ENCODE data around the gene EZR. TPM values are rescaled to one million over a fixed set of nuclear protein-coding genes. Genes with fewer than 3 reads are reported as not detected.

EZR gene
- total and polyA plus RNA-seq, 2 of the 8 experiments (the other 6 are each of a cell fraction or from before 2014, with no cell fraction given) = 122 to 286 TPM

DNA sequence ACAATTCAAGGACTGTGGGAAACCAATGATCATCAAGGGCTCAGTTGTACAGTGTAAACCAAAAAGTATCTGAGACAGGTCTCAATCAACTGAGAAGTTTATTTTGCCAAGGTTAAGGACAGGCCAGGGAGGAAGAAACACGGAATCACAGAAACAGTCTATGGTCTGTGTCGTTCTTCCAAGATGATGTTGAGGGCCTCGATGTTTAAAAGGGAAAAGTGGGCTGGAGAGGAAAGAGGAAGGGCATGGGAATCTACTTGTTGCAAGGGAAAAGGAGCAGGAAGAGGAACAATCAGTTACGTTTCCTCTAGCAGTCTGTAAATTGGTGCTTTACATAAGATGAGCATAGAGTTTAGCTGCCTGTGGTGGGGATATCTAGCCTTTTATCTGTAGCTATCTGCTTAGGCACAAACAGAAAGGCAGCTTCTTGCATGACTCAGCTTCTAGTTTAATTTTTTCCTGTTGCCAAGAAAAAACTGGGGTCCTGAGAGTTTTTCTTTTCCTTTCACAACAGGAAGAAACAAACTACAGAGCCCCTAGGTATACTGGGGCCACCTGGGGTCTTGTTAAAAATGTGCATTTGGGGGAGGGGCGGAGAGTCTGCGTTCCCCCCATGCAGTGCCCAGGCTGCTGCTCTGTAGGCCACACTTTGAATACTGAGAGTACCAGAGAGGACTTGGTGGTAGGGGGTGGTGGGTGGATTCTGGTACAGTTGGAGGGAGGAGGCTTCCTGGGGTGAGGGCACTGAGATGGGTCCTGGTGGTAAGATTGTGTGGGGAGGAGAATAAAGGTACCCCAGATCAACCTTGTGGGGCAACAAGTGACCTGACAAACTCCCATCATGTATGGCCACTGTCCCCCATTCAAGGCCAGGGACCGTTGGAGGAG lies 35.3 kb upstream of the EZR start:
- CTCF ChIA-PET (ENCODE audit: partially characterized antibody) = interaction anchor here (0.7 to 2.3 kb wide), 9 partner anchors 14 to 146 kb away, joined by 3 to 8 read pairs (median 3); no protein-coding TSS in a partner anchor
- H4K20me1 ChIP-seq (replicated peaks in 1 of 2; ENCODE audit: control insufficient read depth in 1 of 2, insufficient read depth in 2 of 2, low read length in 2 of 2) = peaks cover 0 to 4% of the 10 kb centered on the region in 2 experiments
- DNase-seq (ENCODE audit: low read depth in 1 of 2, low spot score in 2 of 2) (no peak), FAIRE-seq (no peak)
- peak overlapping the region; percentile 99 for H4K91ac ChIP-seq (replicated peaks; ENCODE audit: insufficient read length, low read length)
- 27% methylated on average over 7 of the region's 7 CpGs; no CpG with 5 or more reads in 1 of the 2 experiments for WGBS, 2 experiments (ENCODE audit: extremely low coverage in 1 of 2, insufficient coverage in 1 of 2, insufficient read length in 1 of 2, insufficient replicate concordance in 2 of 2, low coverage in 1 of 2, low lambda C conversion rate in 2 of 2, missing lambda C conversion rate in 1 of 2)
- peak overlapping the region; percentile 98 for H2AK5ac ChIP-seq (ENCODE audit: low read depth, low read length)
- H3K9me3 ChIP-seq (ENCODE audit: insufficient read depth in 2 of 2, low read depth in 1 of 2, low read length in 1 of 2) = no peaks in the 10 kb centered on the region
- peak overlapping the region; percentile 92 for H3K4ac ChIP-seq (replicated peaks; ENCODE audit: insufficient read length, low read depth, low read length)
- H2AFZ ChIP-seq (ENCODE audit: low read length) = no peak overlapping the region
- peaks cover 12 to 29% (median 25%) of the 10 kb centered on the region in 4 experiments for H3K4me1 ChIP-seq (replicated peaks in 1 of 4; ENCODE audit: control insufficient read depth in 3 of 4, insufficient read depth in 4 of 4, low read length in 3 of 4)
- peaks cover 5% of the 10 kb centered on the region for H3K23me2 ChIP-seq (ENCODE audit: low read depth, low read length)
- no peaks in the 10 kb centered on the region for H3K79me1 ChIP-seq (ENCODE audit: low read depth, low read length)
- H3K18ac ChIP-seq (ENCODE audit: extremely low read depth, low read length) = peak overlapping the region; percentile 93
- H3K23ac ChIP-seq (ENCODE audit: insufficient read length) = no peak overlapping the region
- H3K4me2 ChIP-seq (ENCODE audit: insufficient read depth in 1 of 2, low read depth in 2 of 2, low read length in 2 of 2) = peak overlapping the region; percentile 51 to 99
- peak overlapping the region; percentile 44 for H3K56ac ChIP-seq (replicated peaks; ENCODE audit: insufficient read length, low read depth, low read length)
- H2BK20ac ChIP-seq (ENCODE audit: low read length) = peak overlapping the region; percentile 97; the same call in 1 of the 2 replicates
- no peaks in the 10 kb centered on the region for H3K27me3 ChIP-seq (replicated peaks in 1 of 4; ENCODE audit: control insufficient read depth in 3 of 4, extremely low read depth in 1 of 4, insufficient read depth in 3 of 4, low read length in 3 of 4)
- H3K36me3 ChIP-seq (ENCODE audit: control insufficient read depth in 2 of 4, insufficient read depth in 4 of 4, low read length in 3 of 4) = no peaks in the 10 kb centered on the region
- POLR2A ChIA-PET (ENCODE audit: partially characterized antibody) = interaction anchor here (0.8 to 7.1 kb wide), 20 partner anchors 10 to 966 kb away, joined by 3 to 93 read pairs (median 4); partner anchors contain the start of gene EZR
- H3K9ac ChIP-seq (replicated peaks in 1 of 4; ENCODE audit: extremely low read depth in 1 of 4, low read depth in 3 of 4, low read length in 3 of 4) = peak overlapping the region in 2 of 4 experiments; percentile 0 to 15; a peak in 3 of 7 replicates
- H3K27ac ChIP-seq (ENCODE audit: low read depth, low read length) = peak overlapping the region; percentile 83
- H4K5ac ChIP-seq (ENCODE audit: insufficient read length, low read depth, low read length) = peak overlapping the region; percentile 13
- H3K79me2 ChIP-seq (ENCODE audit: control insufficient read depth in 1 of 2, insufficient read depth in 2 of 2, low read length in 2 of 2) = no peaks in the 10 kb centered on the region
- H2BK12ac ChIP-seq (ENCODE audit: low read depth, low read length) = peak overlapping the region; percentile 97
- H3K4me3 ChIP-seq (ENCODE audit: extremely low read depth in 1 of 4, insufficient read depth in 2 of 4, low read depth in 3 of 4, low read length in 4 of 4) = peak overlapping the region in 1 of 4 experiments; percentile 41; a peak in 3 of 8 replicates
- 0 out of 2 replicates have a peak overlapping the region, but pooled peaks have one; percentile 4 for H4K8ac ChIP-seq (ENCODE audit: extremely low read depth, insufficient read depth, low read length)
- H2BK15ac ChIP-seq (ENCODE audit: low read length) = 0 out of 2 replicates have a peak overlapping the region, but pooled peaks have one; percentile 1
- H3K14ac ChIP-seq (ENCODE audit: insufficient read length) = no peak overlapping the region
- peak overlapping the region; percentile 100 for H2BK5ac ChIP-seq (ENCODE audit: low read depth, low read length)
- peak overlapping the region; percentile 97 for H2BK120ac ChIP-seq (replicated peaks; ENCODE audit: low read depth, low read length)
- TF ChIP-seq TCF12 (IDR thresholded peaks at IDR 0.05; ENCODE audit: low read depth, low read length) (0 out of 2 replicates have a peak, but pooled peaks have one; percentile 62), PHF8 (conservative IDR thresholded peaks at IDR 0.05; ENCODE audit: low read depth, low read length) (no peak), GTF2F1 (IDR thresholded peaks at IDR 0.05; ENCODE audit: borderline replicate concordance, low read depth, low read length) (no peak), ZNF274 (IDR thresholded peaks at IDR 0.05; ENCODE audit: borderline replicate concordance, extremely low read depth, low read length) (no peak), FOSL1 (IDR thresholded peaks at IDR 0.05; ENCODE audit: insufficient read depth, low read depth, low read length) (no peak), BACH1 (IDR thresholded peaks at IDR 0.05; ENCODE audit: low read length) (peak; percentile 63; the same call in 1 of the 2 replicates), CBX8 (IDR thresholded peaks at IDR 0.05; ENCODE audit: borderline replicate concordance, low read depth, low read length) (no peak), CREB1 (IDR thresholded peaks at IDR 0.05) (no peak), SRF (IDR thresholded peaks at IDR 0.05; ENCODE audit: low read depth, low read length) (no peak), SIX5 (IDR thresholded peaks at IDR 0.05; ENCODE audit: low read depth, low read length) (no peak), TBP (IDR thresholded peaks at IDR 0.05; ENCODE audit: low read depth, low read length) (no peak), SAP30 (IDR thresholded peaks at IDR 0.05; ENCODE audit: insufficient read depth, insufficient replicate concordance, low read length) (no peak)
